ENCODE data around the gene TPM3. TPM values are rescaled to one million over a fixed set of nuclear protein-coding genes. Genes with fewer than 3 reads are reported as not detected.

The TPM3 gene
- total RNA-seq (100 to 1,000 TPM in 7 of 10 donors, 10 to 100 TPM in 3; 75.2 to 345 (median 129) TPM), polyA plus RNA-seq (10 to 100 TPM; 85.9 to 97.6 TPM)
- long read RNA-seq, donor 1, transcript TPM3-212 (8 exons, 3,131 nt) = major isoform, 12 of 44 reads
- long read RNA-seq, donor 1, transcript TPM3-206 (8 exons, 2,108 nt) = minor isoform, 8 of 44 reads
- long read RNA-seq, donor 1, partial matches to known transcripts = 1 of 44 reads
- long read RNA-seq, donor 1, other reads (novel, unspliced or antisense) = 21 of 44 reads
- long read RNA-seq, donor 2, transcript TPM3-206 (8 exons, 2,108 nt) = minor isoform, 5 of 67 reads
- long read RNA-seq, donor 2, transcript TPM3-212 (8 exons, 3,131 nt) = major isoform, 23 of 67 reads
- long read RNA-seq, donor 2, transcript TPM3-210 (10 exons, 1,523 nt) = minor isoform, 15 of 67 reads
- long read RNA-seq, donor 2, partial matches to known transcripts = 2 of 67 reads
- long read RNA-seq, donor 2, other reads (novel, unspliced or antisense) = 22 of 67 reads
- long read RNA-seq, donor 3, transcript TPM3-212 (8 exons, 3,131 nt) = major isoform, 168 of 259 reads
- long read RNA-seq, donor 3, transcript TPM3-206 (8 exons, 2,108 nt) = minor isoform, 19 of 259 reads
- long read RNA-seq, donor 3, transcript TPM3-210 (10 exons, 1,523 nt) = minor isoform, 18 of 259 reads
- long read RNA-seq, donor 3, partial matches to known transcripts = 4 of 259 reads
- long read RNA-seq, donor 3, other reads (novel, unspliced or antisense) = 46 of 259 reads

GRCh38 chr1:154191990-154192461 is at the start of gene TPM3:
TPM3 (minus strand) TSS chr1:154192100; CDS start chr1:154192018, 82 bp downstream.
- peaks cover 0 to 16% (median 8%) of the 10 kb centered on the region in 9 donors for H3K4me1 ChIP-seq
- DNase-seq = no peak
- 20 to 33% methylated on average over 1 of the region's 1 CpG for WGBS, 2 donors
- no peaks in the 10 kb centered on the region for H3K9me3 ChIP-seq
- peak in 6 of 8 donors; percentile 41 to 66 (median 57) for ATAC-seq
- H3K27me3 ChIP-seq = no peaks in the 10 kb centered on the region
- intact Hi-C loops (cut with DNase I) = loop anchor here in 3 of 10 donors (10.0 kb wide), 1 partner anchor 143 kb away; no protein-coding TSS in a partner anchor
- H3K27ac ChIP-seq = peak within 1 kb of the TSS in 3 of 10 donors; percentile 2 to 71 (median 12)
- TF ChIP-seq, protein P1, sequence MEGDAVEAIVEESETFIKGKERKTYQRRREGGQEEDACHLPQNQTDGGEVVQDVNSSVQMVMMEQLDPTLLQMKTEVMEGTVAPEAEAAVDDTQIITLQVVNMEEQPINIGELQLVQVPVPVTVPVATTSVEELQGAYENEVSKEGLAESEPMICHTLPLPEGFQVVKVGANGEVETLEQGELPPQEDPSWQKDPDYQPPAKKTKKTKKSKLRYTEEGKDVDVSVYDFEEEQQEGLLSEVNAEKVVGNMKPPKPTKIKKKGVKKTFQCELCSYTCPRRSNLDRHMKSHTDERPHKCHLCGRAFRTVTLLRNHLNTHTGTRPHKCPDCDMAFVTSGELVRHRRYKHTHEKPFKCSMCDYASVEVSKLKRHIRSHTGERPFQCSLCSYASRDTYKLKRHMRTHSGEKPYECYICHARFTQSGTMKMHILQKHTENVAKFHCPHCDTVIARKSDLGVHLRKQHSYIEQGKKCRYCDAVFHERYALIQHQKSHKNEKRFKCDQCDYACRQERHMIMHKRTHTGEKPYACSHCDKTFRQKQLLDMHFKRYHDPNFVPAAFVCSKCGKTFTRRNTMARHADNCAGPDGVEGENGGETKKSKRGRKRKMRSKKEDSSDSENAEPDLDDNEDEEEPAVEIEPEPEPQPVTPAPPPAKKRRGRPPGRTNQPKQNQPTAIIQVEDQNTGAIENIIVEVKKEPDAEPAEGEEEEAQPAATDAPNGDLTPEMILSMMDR (IDR thresholded peaks at IDR 0.05) = no peak
- H3K4me3 ChIP-seq = peak within 1 kb of the TSS in 3 of 10 donors; percentile 11 to 40 (median 17)
- no peaks in the 10 kb centered on the region for H3K36me3 ChIP-seq

DNA sequence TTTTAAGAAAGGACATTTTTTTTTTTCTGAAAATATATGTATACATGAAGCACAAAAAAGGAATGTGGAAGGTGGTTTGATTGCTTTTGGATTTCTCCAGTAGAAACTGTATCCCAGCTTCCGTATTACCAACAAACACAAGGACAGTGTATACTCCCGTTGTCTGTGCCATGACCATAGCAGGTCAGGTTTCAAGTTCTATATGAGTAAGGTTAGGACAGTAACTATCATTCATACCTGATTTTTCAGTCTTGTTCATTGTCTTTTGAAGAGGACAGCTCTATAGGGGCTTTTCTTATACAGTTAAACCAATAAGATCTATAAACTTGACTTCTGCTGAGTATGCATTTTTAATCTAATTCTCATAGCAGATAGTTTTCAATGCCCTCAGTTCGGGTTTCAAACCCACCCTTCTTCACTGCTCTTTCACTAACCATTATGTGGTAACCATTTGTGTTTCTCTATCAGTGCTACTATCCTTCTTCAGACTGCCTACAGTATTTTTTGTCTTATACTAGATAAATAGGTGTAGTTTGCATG is 48.5 kb upstream of the TPM3 start:
- no peak overlapping the region for H3K4me3 ChIP-seq
- ATAC-seq (no peak), DNase-seq (no peak)
- H3K27ac ChIP-seq = no peak overlapping the region
- H3K36me3 ChIP-seq = peaks cover 5 to 100% (median 67%) of the 10 kb centered on the region in 9 donors
- WGBS, 2 donors = 92 to 93% methylated on average over 3 of the region's 3 CpGs
- no peaks in the 10 kb centered on the region for H3K4me1 ChIP-seq
- no peaks in the 10 kb centered on the region for H3K27me3 ChIP-seq
- intact Hi-C loops (cut with DNase I) = no loop called here
- no peaks in the 10 kb centered on the region for H3K9me3 ChIP-seq
- TF ChIP-seq, protein P1 (IDR thresholded peaks at IDR 0.05) = no peak

DNA sequence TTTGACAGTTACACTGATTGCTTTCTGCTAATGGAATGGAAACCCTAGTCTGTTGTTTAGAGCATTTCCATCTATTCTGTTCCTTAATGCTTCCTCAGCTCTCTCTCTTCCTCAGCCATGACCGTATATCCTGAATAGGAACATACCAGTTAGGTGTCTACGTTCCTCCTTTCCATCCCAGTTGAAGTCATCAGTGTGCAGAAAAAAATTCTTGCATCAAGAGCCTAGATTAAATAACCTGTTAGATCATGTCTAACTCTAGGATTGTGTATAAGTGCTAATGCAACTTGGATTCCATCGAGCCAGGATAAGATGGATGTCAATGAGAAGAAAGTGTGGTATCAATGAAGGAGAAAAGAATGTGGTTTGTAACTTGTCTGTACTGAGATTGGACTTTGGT is 47.6 kb upstream of the TPM3 start:
- intact Hi-C loops (cut with DNase I) = no loop called here
- Histone ChIP-seq H3K36me3 (peaks cover 7 to 100% (median 67%) of the 10 kb centered on the region in 9 donors), H3K9me3 (no peaks in the 10 kb centered on the region), H3K27me3 (no peaks in the 10 kb centered on the region), H3K4me1 (no peaks in the 10 kb centered on the region), H3K27ac (no peak overlapping the region), H3K4me3 (no peak overlapping the region)
- TF ChIP-seq, protein P1 (IDR thresholded peaks at IDR 0.05) = no peak
- DNase-seq = no peak
- ATAC-seq = no peak
- 82 to 83% methylated on average over 3 of the region's 3 CpGs for WGBS, 2 donors

DNA sequence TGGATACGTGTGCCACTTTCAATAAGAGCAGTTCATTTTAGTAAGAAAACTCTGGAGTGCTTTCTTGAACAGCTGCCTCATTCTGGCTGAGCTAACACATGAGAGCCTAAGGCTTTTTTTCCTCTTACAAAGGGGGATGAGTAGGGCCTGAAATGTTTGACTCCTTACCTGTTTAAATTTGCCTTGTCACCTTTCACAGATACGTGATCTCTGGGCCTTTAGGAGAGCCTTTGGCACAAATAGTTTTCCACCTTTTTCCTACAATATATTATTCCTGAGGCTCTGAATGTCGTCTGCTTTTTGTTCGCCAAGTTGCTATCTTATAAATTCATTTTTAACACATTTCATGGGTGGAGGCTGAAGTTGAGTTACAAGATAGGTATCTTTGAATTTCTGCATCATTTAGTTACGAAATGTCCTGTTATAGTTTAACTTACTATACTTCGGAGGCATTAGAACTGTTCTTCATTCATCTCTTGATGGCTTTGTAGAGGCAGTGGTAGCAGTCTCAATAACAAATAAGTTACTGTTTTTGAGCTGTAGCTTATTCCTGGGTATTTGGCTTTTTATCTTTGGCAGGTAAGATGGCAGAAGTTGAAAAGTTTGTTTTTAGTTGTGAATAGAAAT is 46.1 kb upstream of the TPM3 start:
- Histone ChIP-seq H3K27ac (no peak overlapping the region), H3K4me1 (no peaks in the 10 kb centered on the region), H3K4me3 (no peak overlapping the region), H3K27me3 (no peaks in the 10 kb centered on the region), H3K9me3 (no peaks in the 10 kb centered on the region), H3K36me3 (peaks cover 0 to 100% (median 60%) of the 10 kb centered on the region in 9 donors)
- ATAC-seq = no peak
- TF ChIP-seq, protein P1 (IDR thresholded peaks at IDR 0.05) = no peak
- DNase-seq = no peak
- intact Hi-C loops (cut with DNase I) = no loop called here
- 91 to 95% methylated on average over 6 of the region's 6 CpGs for WGBS, 2 donors

Measured in heart right ventricle (tissue), 16 donors.